Glutamatergic neuron (in vitro differentiated cells): Measurements from ENCODE around the gene LDLR. TPM values are rescaled to one million over a fixed set of nuclear protein-coding genes. Genes with fewer than 3 reads are reported as not detected.

Experiments
- DNase-seq: peaks from one replicate; pipeline ENCODE4 v3.0.0; 2022
- H3K27ac Mint-ChIP-seq: one replicate; pipeline ENCODE4 v1.8.0; 2020; ENCODE audit warnings: mild to moderate bottlenecking, mixed read lengths, inconsistent platforms; ENCODE audit not compliant: unreplicated experiment
- H3K27me3 Mint-ChIP-seq: one replicate; pipeline ENCODE4 v1.8.0; 2020; ENCODE audit warnings: mild to moderate bottlenecking, moderate library complexity, mixed read lengths, inconsistent platforms; ENCODE audit not compliant: unreplicated experiment
- H3K36me3 Mint-ChIP-seq: one replicate; pipeline ENCODE4 v1.8.0; 2020; ENCODE audit warnings: mild to moderate bottlenecking, mixed read lengths, inconsistent platforms; ENCODE audit not compliant: unreplicated experiment
- H3K4me1 Mint-ChIP-seq: one replicate; pipeline ENCODE4 v1.8.0; 2020; ENCODE audit warnings: mild to moderate bottlenecking, low read depth, mixed read lengths, inconsistent platforms; ENCODE audit not compliant: unreplicated experiment
- H3K4me3 Mint-ChIP-seq: one replicate; pipeline ENCODE4 v1.8.0; 2020; ENCODE audit warnings: mild to moderate bottlenecking, mixed read lengths, inconsistent platforms; ENCODE audit not compliant: unreplicated experiment
- H3K9me3 Mint-ChIP-seq: one replicate; pipeline ENCODE4 v1.8.0; 2020; ENCODE audit warnings: mild to moderate bottlenecking, moderate library complexity, mixed read lengths, inconsistent platforms; ENCODE audit not compliant: unreplicated experiment
- total RNA-seq: library from RNA; stranded (reverse); fragmentation: NEBNext Ultra II Directional; extraction: Animal tissue kit (Norgen Biotek cat#: 25700); gene quantifications from one replicate; pipeline ENCODE4 v1.2.1, GENCODE V29; 2021; ENCODE audit not compliant: unreplicated experiment
- TF ChIP-seq, protein P1 (sequence below): fragments of 200-600 bp; sonication (generic); IDR thresholded peaks from one replicate; pipeline ENCODE4 v1.5.0; 2021; ENCODE audit not compliant: partially characterized antibody, unreplicated experiment

LDLR gene
- total RNA-seq, 1 donor from 2014 or later: 147 TPM

DNA sequence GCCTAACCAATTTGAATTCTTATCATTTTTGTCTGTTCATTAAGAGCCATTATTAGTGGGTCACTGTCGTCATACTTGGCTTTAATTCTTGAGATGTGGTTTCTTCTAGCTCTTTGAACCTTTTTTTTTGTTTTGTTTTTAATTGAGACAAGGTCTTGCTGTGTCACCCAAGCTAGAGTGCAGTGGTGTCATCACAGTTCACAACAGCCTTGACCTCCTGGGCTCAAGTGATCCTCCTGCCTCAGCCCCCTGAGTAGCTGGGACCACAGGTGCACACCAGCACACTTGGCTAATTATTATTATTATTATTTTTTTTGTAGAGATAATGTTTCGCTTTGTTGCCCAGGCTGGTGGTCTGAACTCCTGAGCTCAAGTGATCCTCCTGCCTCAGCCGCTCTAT, 25.8 kb upstream of the LDLR start:
- TF ChIP-seq, protein P1, sequence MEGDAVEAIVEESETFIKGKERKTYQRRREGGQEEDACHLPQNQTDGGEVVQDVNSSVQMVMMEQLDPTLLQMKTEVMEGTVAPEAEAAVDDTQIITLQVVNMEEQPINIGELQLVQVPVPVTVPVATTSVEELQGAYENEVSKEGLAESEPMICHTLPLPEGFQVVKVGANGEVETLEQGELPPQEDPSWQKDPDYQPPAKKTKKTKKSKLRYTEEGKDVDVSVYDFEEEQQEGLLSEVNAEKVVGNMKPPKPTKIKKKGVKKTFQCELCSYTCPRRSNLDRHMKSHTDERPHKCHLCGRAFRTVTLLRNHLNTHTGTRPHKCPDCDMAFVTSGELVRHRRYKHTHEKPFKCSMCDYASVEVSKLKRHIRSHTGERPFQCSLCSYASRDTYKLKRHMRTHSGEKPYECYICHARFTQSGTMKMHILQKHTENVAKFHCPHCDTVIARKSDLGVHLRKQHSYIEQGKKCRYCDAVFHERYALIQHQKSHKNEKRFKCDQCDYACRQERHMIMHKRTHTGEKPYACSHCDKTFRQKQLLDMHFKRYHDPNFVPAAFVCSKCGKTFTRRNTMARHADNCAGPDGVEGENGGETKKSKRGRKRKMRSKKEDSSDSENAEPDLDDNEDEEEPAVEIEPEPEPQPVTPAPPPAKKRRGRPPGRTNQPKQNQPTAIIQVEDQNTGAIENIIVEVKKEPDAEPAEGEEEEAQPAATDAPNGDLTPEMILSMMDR: no peak
- DNase-seq: no peak
- H3K27me3 Mint-ChIP-seq: peaks cover 15% of the 10 kb centered on the region
- H3K27ac Mint-ChIP-seq: no peak overlapping the region
- H3K9me3 Mint-ChIP-seq: peaks cover 18% of the 10 kb centered on the region
- H3K4me1 Mint-ChIP-seq: peaks cover 7% of the 10 kb centered on the region
- H3K4me3 Mint-ChIP-seq: no peak overlapping the region
- no peaks in the 10 kb centered on the region for H3K36me3 Mint-ChIP-seq

DNA sequence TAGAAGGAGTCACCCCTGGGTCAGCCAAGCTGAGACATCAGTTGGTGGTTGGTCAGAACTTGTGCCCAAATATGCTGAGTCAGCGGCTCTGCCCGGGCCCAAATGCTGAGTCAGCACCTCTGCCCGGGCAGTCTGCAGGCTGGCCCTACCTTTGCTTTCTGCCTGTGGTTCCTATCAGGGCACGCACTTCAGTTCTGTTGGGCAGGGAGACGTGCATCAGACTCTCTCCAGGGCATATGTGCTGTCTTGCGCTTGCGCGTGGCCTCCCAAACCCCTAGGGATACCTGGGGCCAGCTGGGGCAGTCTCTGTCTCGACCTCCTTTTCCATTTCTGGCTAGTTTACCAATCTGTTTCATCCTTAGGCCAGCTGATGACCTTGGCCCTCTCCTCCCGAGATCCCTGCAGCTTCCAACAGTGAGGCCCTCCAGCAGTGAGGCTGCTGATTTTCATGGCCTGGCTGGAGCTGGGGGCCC, 24.4 kb upstream of the LDLR start:
- peak; percentile 75 for DNase-seq
- Mint-ChIP-seq H3K4me1 (peaks cover 7% of the 10 kb centered on the region), H3K27me3 (peaks cover 19% of the 10 kb centered on the region), H3K9me3 (peaks cover 19% of the 10 kb centered on the region), H3K4me3 (peak overlapping the region; percentile 58), H3K27ac (peak overlapping the region; percentile 90), H3K36me3 (no peaks in the 10 kb centered on the region)
- TF ChIP-seq, protein P1: no peak

DNA sequence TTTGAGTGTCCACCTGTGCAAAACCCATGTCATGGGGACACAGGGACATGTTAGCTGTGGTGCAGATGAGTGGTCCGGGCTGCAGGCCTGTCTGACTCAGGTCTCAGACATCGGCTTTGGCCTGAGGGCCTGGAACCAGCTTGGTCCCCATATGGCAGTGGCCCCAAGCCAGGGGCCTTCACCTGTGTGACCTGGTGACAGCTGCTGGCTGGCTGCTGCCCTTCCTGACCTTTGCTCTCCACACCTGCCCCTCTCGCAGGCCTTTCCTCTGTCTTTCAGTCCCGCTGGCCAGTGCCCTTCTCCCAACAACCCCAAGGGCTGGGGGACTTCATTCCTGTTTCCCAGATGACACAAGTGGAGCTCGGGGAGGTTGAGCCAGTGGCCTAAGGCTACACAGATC, 22.9 kb upstream of the LDLR start:
- H3K27ac Mint-ChIP-seq: no peak overlapping the region
- peaks cover 19% of the 10 kb centered on the region for H3K27me3 Mint-ChIP-seq
- TF ChIP-seq, protein P1: no peak
- H3K36me3 Mint-ChIP-seq: no peaks in the 10 kb centered on the region
- no peak for DNase-seq
- H3K4me3 Mint-ChIP-seq: no peak overlapping the region
- peaks cover 7% of the 10 kb centered on the region for H3K4me1 Mint-ChIP-seq
- H3K9me3 Mint-ChIP-seq: peaks cover 18% of the 10 kb centered on the region

DNA sequence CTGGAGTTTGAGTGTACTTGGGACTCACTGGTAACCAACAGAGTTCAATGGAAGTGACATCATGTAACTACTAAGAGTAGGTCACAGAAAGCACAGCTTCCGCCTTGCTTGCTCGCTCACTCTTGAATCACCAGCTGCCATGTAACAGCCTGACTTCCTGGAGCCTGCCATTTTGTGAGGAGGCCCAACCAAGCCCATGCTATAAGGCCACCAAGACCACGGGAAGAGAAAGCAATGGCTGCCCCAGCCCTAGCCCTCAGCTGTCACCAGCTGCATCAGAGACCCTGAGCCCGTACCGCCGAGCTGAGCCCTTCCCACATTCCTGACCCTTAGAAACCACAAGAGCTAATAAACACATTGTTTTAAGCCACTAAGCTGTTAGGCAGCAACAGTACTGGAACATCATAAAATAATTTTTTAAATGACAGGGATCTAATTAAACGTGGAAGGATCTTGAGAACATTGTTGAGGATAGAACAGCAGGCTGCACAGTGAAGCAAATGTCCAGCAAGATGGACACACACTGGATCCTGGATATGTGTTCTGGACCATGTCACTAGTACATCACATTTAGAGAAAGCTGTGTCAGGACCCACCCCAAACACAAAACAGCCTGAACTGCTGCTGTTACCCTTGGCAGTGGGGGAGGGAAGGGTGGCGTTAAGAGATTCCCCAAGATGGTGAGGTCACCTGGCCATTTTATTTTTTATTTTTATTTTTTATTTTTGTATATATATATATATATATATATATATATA, 21.7 kb upstream of the LDLR start:
- H3K4me1 Mint-ChIP-seq: peaks cover 7% of the 10 kb centered on the region
- DNase-seq: no peak
- peaks cover 16% of the 10 kb centered on the region for H3K27me3 Mint-ChIP-seq
- H3K36me3 Mint-ChIP-seq: no peaks in the 10 kb centered on the region
- peaks cover 16% of the 10 kb centered on the region for H3K9me3 Mint-ChIP-seq
- no peak overlapping the region for H3K4me3 Mint-ChIP-seq
- TF ChIP-seq, protein P1: no peak
- peak overlapping the region; percentile 22 for H3K27ac Mint-ChIP-seq

DNA sequence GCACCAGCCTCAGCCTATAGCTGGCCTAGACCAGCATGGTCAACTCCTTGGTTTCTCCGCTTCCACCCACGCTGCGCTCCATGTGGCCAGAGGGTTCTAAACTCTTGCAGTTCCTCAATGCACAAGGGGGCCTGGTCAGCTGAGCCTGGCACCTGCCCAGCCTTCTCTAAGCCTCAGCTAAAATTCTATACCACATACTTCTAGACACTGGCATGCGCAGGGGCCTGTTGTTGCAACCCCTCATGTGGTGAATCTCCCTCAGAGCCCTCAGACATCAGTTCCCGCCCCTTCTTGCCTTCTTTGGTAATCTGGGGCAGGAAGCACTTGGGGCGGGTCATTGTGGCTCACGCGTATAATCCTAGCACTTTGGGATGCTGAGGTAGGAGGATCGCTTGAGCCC, 19.7 kb upstream of the LDLR start:
- Mint-ChIP-seq H3K27me3 (peaks cover 19% of the 10 kb centered on the region), H3K4me1 (peaks cover 7% of the 10 kb centered on the region), H3K9me3 (peaks cover 15% of the 10 kb centered on the region), H3K4me3 (no peak overlapping the region), H3K27ac (no peak overlapping the region), H3K36me3 (no peaks in the 10 kb centered on the region)
- no peak for DNase-seq
- TF ChIP-seq, protein P1: no peak
